ENCODE measurements around the gene C3orf18.

C3orf18 gene

DNA sequence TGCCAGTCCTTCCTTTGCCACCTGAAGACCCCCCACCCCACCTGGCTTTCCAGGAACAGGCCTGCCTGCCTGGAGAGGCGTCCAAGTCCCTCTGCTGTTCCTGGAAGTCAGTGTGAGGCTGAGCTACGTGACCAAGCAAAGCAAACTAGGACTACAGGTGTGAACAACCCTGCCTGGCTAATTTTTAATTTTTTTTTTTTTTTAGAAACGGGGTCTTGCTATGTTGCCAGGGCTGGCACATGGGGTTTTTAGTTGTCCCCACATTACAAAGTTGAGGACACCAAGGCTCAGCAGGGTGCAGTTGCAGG, 19.2 kb upstream of the C3orf18 start:
- Histone ChIP-seq H3K9ac (ENCODE audit: low read depth, low read length) (no peak overlapping the region), H3K27me3 (ENCODE audit: insufficient read depth, low read length) (no peaks in the 10 kb centered on the region), H3K27ac (ENCODE audit: low read length) (no peak overlapping the region), H3K4me3 (ENCODE audit: low read length) (no peak overlapping the region), H3K4me1 (ENCODE audit: insufficient read depth, low read length) (peaks cover 3% of the 10 kb centered on the region; the same call in 1 of the 2 replicates), H3K36me3 (ENCODE audit: insufficient read depth, low read depth, low read length) (peaks cover 2% of the 10 kb centered on the region; the same call in 1 of the 2 replicates), H3K9me3 (ENCODE audit: insufficient read depth, low read depth, low read length) (no peaks in the 10 kb centered on the region)

DNA sequence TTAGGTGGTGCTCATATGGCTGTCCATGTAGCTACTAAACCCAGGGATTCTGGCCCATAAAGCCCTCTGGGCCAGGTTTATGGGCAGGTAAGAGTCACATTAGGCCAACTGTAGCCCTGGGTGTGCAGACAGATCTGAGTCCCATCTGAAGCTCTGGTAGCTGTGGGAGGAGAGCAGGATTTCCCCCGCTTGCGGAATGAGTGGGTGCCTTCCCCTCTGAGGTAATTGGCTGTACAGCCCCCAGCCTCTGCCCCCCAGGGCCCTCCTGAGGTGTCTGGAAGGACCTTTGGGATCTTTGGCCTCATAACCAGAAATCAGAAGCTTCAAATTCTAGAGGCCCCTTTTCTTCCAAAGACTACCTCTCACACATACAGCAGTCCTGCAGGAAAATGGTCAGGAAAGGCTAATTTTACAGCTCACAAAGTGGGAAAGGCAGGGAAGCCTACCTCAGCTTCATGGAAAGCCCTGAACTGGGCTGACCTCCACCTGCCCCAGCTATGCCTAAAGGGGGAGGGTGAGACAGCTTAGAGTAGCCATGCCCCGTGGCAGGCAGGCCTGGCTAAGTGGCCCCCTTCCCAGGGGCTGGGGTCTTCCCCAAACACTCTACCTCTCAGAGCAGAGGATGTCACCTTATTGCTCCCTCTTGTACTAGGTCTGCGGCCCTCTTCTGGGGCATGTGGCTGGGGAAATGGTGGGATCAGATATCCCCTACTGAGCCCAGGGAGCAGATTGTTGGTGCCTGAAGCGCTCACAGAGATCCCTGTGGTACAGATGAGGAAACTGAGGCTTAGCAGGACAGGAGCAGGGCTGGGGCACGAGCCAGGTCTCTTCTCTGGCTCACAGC, 18.6 kb upstream of the C3orf18 start:
- H3K9ac ChIP-seq (ENCODE audit: low read depth, low read length): no peak overlapping the region
- no peak overlapping the region for H3K4me3 ChIP-seq (ENCODE audit: low read length)
- no peak overlapping the region for H3K27ac ChIP-seq (ENCODE audit: low read length)
- H3K36me3 ChIP-seq (ENCODE audit: insufficient read depth, low read depth, low read length): peaks cover 6% of the 10 kb centered on the region; the same call in 1 of the 2 replicates
- no peaks in the 10 kb centered on the region for H3K9me3 ChIP-seq (ENCODE audit: insufficient read depth, low read depth, low read length)
- H3K4me1 ChIP-seq (ENCODE audit: insufficient read depth, low read length): peaks cover 3% of the 10 kb centered on the region; the same call in 1 of the 2 replicates
- H3K27me3 ChIP-seq (ENCODE audit: insufficient read depth, low read length): no peaks in the 10 kb centered on the region

DNA sequence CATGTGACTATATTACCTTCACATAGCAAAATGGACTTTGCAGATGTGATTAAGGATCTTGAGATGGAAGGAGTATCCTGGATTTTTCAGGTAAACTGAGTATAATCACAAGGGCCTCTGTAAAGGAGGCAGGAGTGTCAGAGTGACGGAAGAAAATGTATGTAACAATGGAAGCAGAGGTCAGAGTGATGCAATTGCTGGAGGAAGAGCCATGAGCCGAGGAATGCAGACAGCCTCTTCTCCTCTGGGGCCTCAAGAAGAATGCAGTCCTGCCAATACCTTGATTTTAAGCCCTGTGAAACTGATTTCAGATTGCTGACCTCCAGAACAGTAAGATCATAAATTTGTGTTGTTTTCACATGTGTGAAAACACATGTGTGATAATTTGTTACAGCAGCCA, 16.8 kb upstream of the C3orf18 start:
- Histone ChIP-seq H3K9ac (ENCODE audit: low read depth, low read length) (no peak overlapping the region), H3K9me3 (ENCODE audit: insufficient read depth, low read depth, low read length) (no peaks in the 10 kb centered on the region), H3K36me3 (ENCODE audit: insufficient read depth, low read depth, low read length) (peaks cover 6% of the 10 kb centered on the region; the same call in 1 of the 2 replicates), H3K4me1 (ENCODE audit: insufficient read depth, low read length) (peaks cover 3% of the 10 kb centered on the region; the same call in 1 of the 2 replicates), H3K4me3 (ENCODE audit: low read length) (no peak overlapping the region), H3K27me3 (ENCODE audit: insufficient read depth, low read length) (no peaks in the 10 kb centered on the region), H3K27ac (ENCODE audit: low read length) (no peak overlapping the region)

DNA sequence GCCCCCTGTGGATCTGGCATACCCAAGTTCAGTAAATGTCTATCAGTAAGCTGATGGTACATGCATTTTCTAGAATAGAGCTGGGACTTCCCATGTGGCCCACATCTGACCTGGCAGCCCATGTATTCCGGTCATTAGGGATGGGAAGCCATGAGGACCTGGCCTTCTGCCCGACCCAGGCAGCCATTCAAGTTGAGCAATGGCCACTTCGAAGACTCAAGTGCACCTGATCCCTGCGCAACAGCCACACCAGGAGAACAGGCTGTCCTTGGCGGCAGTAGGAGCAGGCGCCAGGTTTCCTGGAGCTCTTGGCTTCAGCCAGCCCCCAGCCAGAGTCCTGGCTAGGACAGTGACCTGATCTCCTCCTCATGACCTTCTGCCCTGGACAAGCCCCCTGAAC, 16.4 kb upstream of the C3orf18 start:
- Histone ChIP-seq H3K27me3 (ENCODE audit: insufficient read depth, low read length) (no peaks in the 10 kb centered on the region), H3K36me3 (ENCODE audit: insufficient read depth, low read depth, low read length) (peaks cover 6% of the 10 kb centered on the region; the same call in 1 of the 2 replicates), H3K9ac (ENCODE audit: low read depth, low read length) (no peak overlapping the region), H3K4me3 (ENCODE audit: low read length) (no peak overlapping the region), H3K9me3 (ENCODE audit: insufficient read depth, low read depth, low read length) (no peaks in the 10 kb centered on the region), H3K4me1 (ENCODE audit: insufficient read depth, low read length) (peaks cover 3% of the 10 kb centered on the region; the same call in 1 of the 2 replicates), H3K27ac (ENCODE audit: low read length) (no peak overlapping the region)

DNA sequence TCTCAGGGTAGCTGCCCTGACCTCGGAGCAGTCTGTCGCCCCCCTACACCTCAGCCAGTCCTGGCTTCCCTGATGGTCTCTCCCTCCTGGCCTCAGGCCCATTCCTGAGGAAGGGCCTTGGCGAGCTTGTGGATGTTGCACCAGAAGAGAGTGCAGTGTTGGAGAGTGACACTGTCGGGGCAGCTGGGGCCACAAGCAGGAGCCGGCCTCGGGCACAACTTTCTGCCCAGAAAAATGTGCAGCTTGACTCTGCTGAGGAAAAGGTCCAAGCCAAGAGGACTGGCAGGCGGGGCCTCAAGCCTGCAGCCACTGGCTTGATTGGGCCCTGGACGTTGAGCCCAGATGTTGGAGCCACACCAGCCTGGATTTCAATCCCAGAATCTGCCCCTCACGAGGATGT, 14.5 kb upstream of the C3orf18 start:
- H3K27me3 ChIP-seq (ENCODE audit: insufficient read depth, low read length): no peaks in the 10 kb centered on the region
- H3K4me1 ChIP-seq (ENCODE audit: insufficient read depth, low read length): peaks cover 3% of the 10 kb centered on the region; the same call in 1 of the 2 replicates
- H3K9me3 ChIP-seq (ENCODE audit: insufficient read depth, low read depth, low read length): no peaks in the 10 kb centered on the region
- H3K36me3 ChIP-seq (ENCODE audit: insufficient read depth, low read depth, low read length): peaks cover 6% of the 10 kb centered on the region; the same call in 1 of the 2 replicates
- no peak overlapping the region for H3K9ac ChIP-seq (ENCODE audit: low read depth, low read length)
- H3K27ac ChIP-seq (ENCODE audit: low read length): no peak overlapping the region
- H3K4me3 ChIP-seq (ENCODE audit: low read length): no peak overlapping the region

DNA sequence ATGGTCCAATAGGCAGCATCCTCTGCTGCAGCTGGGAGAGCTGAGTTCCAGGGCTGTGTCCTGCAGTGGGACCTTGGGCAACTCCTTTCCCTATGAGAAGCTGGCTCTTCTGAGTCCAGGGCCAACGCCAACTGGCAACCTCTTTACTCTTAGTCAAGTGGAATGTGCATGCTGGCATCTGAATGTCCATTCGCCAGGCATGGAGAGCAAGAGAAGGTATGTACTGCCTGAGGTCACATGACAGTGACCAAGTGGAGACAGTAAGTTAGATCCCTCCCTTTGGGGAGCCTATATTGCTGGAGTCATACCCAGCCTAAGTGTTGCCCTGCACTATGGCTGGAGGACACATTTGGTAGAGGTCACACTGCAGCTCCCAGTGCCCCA, 13.9 kb upstream of the C3orf18 start:
- Histone ChIP-seq H3K4me1 (ENCODE audit: insufficient read depth, low read length) (peaks cover 3% of the 10 kb centered on the region; the same call in 1 of the 2 replicates), H3K9ac (ENCODE audit: low read depth, low read length) (no peak overlapping the region), H3K27ac (ENCODE audit: low read length) (no peak overlapping the region), H3K4me3 (ENCODE audit: low read length) (no peak overlapping the region), H3K36me3 (ENCODE audit: insufficient read depth, low read depth, low read length) (peaks cover 6% of the 10 kb centered on the region; the same call in 1 of the 2 replicates), H3K9me3 (ENCODE audit: insufficient read depth, low read depth, low read length) (no peaks in the 10 kb centered on the region), H3K27me3 (ENCODE audit: insufficient read depth, low read length) (no peaks in the 10 kb centered on the region)

DNA sequence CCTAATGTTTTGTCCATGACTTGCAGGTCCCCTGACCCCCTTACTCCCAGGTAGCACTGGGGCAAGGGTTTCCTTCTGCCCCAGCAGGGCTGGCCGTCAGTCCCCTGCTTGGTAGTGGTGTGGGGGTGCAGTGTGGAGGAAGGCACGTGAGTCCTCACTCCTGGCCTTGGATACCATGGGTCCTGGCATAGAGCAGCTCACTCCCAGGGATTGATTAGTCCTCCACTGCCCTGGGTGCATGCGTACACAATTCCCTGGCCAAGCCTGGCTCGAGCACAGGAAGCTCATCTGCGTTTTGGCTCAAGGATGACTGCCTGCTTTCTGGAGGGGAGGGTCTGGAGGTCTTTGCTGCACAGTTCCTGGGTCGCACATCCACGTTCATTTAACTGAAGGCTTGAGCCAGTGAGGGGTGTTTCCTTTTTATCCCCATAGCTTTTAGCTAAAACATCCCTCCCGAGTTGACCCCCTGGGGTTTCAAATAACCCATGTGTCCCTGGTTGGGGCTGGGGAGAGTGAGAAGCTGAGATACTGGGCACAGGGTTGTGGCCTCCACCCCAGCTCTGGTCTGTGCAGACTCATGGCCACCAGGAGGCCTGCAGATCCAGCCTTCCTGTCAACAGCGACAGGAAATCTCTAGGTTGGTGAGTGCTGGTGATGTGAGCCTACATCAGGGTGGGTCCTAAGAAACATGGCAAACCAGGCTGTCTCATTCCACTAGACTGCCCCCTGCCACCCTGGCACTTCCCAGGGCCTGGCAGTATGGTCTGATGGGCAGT, 13.3 kb upstream of the C3orf18 start:
- Histone ChIP-seq H3K27me3 (ENCODE audit: insufficient read depth, low read length) (no peaks in the 10 kb centered on the region), H3K4me3 (ENCODE audit: low read length) (no peak overlapping the region), H3K9ac (ENCODE audit: low read depth, low read length) (no peak overlapping the region), H3K27ac (ENCODE audit: low read length) (no peak overlapping the region), H3K36me3 (ENCODE audit: insufficient read depth, low read depth, low read length) (peaks cover 6% of the 10 kb centered on the region; the same call in 1 of the 2 replicates), H3K9me3 (ENCODE audit: insufficient read depth, low read depth, low read length) (no peaks in the 10 kb centered on the region), H3K4me1 (ENCODE audit: insufficient read depth, low read length) (peaks cover 3% of the 10 kb centered on the region; the same call in 1 of the 2 replicates)

DNA sequence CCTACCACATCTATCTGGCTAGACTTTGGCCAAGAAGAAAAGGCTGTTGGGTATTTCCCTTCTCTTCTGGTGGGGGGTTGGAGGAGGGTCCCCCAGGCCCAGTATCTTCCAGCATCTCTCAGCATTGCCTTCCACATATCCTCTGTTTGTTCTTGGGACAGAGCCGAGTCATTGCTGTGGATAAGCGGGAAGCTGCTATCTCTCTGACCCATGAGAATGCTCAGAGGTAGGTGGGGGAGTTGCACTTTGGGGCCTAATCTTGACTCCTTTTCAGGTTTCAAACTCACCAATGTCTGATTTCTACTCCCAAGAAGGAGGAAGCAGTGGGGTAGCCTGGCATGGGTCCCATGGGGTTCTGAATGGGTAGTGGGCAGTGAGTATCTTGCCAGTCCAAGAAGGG, 9.8 kb upstream of the C3orf18 start:
- no peaks in the 10 kb centered on the region for H3K27me3 ChIP-seq (ENCODE audit: insufficient read depth, low read length)
- no peak overlapping the region for H3K9ac ChIP-seq (ENCODE audit: low read depth, low read length)
- peaks cover 6% of the 10 kb centered on the region; the same call in 1 of the 2 replicates for H3K36me3 ChIP-seq (ENCODE audit: insufficient read depth, low read depth, low read length)

DNA sequence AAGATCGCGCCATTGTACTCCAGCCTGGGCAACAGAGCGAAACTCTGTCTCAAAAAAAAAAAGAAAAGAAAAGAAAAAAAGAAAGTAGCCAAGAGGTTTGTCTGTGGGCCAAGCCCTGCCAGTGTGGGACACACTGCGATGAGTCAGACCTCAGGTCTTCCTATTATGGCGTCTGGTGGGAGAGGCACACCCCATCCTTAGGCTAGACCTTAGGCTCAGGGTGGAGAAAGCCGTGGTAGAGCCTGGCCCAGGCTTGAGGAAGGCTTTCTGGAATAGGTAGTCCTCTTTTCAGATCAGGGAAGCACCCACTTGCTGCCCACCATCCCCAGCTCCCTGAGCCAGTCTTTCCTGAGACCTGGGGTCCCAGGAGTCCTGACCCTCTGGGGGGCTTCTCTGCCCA, 7.8 kb upstream of the C3orf18 start:
- H3K27me3 ChIP-seq (ENCODE audit: insufficient read depth, low read length): no peaks in the 10 kb centered on the region
- H3K9ac ChIP-seq (ENCODE audit: low read depth, low read length): no peak overlapping the region
- H3K27ac ChIP-seq (ENCODE audit: low read length): no peak overlapping the region
- H3K4me1 ChIP-seq (ENCODE audit: insufficient read depth, low read length): no peaks in the 10 kb centered on the region
- H3K36me3 ChIP-seq (ENCODE audit: insufficient read depth, low read depth, low read length): no peaks in the 10 kb centered on the region
- H3K4me3 ChIP-seq (ENCODE audit: low read length): no peak overlapping the region
- H3K9me3 ChIP-seq (ENCODE audit: insufficient read depth, low read depth, low read length): no peaks in the 10 kb centered on the region

More for the DNA sequence above, 9.8 kb upstream of the C3orf18 start:
- no peaks in the 10 kb centered on the region for H3K9me3 ChIP-seq (ENCODE audit: insufficient read depth, low read depth, low read length)
- no peak overlapping the region for H3K27ac ChIP-seq (ENCODE audit: low read length)
- no peaks in the 10 kb centered on the region for H3K4me1 ChIP-seq (ENCODE audit: insufficient read depth, low read length)
- H3K4me3 ChIP-seq (ENCODE audit: low read length): no peak overlapping the region

DNA sequence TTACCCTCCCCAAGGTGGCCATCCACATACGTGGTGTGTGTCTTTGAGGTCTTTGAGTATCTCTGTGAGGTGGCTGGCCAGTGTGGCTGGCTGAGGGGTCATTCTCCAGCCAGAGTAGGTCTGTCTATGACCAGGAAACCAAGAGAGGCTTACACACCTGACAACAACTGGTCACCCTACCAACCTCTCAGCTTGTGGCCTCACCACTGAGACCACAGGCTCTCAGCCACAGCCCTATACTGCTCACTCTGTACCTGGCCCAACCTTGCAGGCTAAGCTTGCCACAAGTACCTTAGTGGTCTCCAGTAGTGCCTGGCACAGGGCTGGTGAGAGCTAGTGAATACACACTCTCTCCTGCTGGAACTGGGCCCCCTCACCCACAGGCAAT, 6.9 kb upstream of the C3orf18 start:
- no peak overlapping the region for H3K27ac ChIP-seq (ENCODE audit: low read length)
- no peak overlapping the region for H3K9ac ChIP-seq (ENCODE audit: low read depth, low read length)
- no peak overlapping the region for H3K4me3 ChIP-seq (ENCODE audit: low read length)
- no peaks in the 10 kb centered on the region for H3K9me3 ChIP-seq (ENCODE audit: insufficient read depth, low read depth, low read length)
- no peaks in the 10 kb centered on the region for H3K36me3 ChIP-seq (ENCODE audit: insufficient read depth, low read depth, low read length)
- H3K4me1 ChIP-seq (ENCODE audit: insufficient read depth, low read length): no peaks in the 10 kb centered on the region
- no peaks in the 10 kb centered on the region for H3K27me3 ChIP-seq (ENCODE audit: insufficient read depth, low read length)

DNA sequence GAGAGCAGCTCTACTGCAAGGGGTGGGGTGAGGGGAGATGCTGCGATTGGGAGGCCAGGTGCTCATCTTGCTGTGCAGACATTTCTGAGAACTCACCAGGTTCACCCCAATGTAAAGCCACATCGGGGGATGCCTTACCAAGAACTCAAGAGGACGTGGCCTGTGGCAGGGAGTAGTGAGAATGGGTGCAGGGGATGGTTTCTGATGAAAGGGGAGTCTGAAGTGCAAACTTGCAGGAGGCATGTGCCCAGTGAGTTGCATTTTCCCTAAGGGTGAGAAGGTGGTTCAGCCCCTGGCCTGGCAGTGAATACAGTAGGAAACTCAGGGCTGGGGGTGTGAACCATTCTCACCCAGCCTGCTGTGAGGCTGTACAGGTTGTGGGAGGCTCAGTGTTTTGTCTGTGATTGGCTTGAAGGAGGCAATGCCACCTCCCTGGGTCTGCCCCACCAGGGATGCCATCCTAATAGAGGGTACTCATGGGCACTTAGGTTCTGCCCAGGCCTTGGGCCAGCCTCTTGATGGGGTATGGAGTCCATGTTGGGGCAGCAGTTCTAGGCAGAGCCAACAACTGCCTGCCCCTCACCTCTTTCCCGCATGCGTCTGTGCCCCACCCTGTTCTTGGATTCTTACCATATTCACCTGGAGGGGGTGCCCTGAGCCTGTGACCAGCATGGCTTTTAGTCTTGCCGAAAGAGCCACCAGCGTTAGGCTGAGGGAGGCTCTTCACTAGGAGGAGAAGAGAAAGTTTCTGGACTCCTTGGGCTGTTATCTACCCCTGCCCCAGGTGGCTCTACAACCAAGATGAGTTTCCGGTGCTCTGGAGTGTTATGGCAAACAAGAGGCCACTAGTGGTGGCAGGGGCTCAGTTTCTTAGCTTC, 6.3 kb upstream of the C3orf18 start:
- Histone ChIP-seq H3K27ac (ENCODE audit: low read length) (no peak overlapping the region), H3K36me3 (ENCODE audit: insufficient read depth, low read depth, low read length) (no peaks in the 10 kb centered on the region), H3K4me1 (ENCODE audit: insufficient read depth, low read length) (no peaks in the 10 kb centered on the region), H3K4me3 (ENCODE audit: low read length) (no peak overlapping the region), H3K27me3 (ENCODE audit: insufficient read depth, low read length) (no peaks in the 10 kb centered on the region), H3K9ac (ENCODE audit: low read depth, low read length) (no peak overlapping the region), H3K9me3 (ENCODE audit: insufficient read depth, low read depth, low read length) (no peaks in the 10 kb centered on the region)

Data from iPS-20b (cell line).